Muscle of leg (tissue), 11 donors: ENCODE results near the gene KCNV2. TPM values are rescaled to one million over a fixed set of nuclear protein-coding genes. Genes with fewer than 3 reads are reported as not detected.

ENCODE experiments used
- DNase-seq: peaks from one replicate; pipeline ENCODE4 v3.0.0; 2013
- H3K27ac ChIP-seq: one replicate; pipeline ENCODE4 v1.5.1; 2013; ENCODE audit warnings: mild to moderate bottlenecking, low read length, control low read depth
- H3K27me3 ChIP-seq: one replicate; pipeline ENCODE4 v1.6.1; 2013; ENCODE audit warnings: low read length; ENCODE audit not compliant: control insufficient read depth, insufficient read depth
- H3K36me3 ChIP-seq: one replicate; pipeline ENCODE4 v1.6.1; 2013; ENCODE audit warnings: low read length; ENCODE audit not compliant: control insufficient read depth, insufficient read depth
- H3K4me1 ChIP-seq: one replicate; pipeline ENCODE4 v1.6.1; 2013; ENCODE audit warnings: low read length; ENCODE audit not compliant: control insufficient read depth, insufficient read depth
- H3K4me3 ChIP-seq: one replicate; pipeline ENCODE4 v1.5.1; 2013; ENCODE audit warnings: low read length, control low read depth
- H3K9me3 ChIP-seq: replicated peaks from 2 replicates; pipeline ENCODE4 v1.6.1; 2013; ENCODE audit warnings: low read depth, low read length; ENCODE audit not compliant: control insufficient read depth
- WGBS: methylation state at CpG from one replicate; pipeline ENCODE4 v1.1.5; 2013; ENCODE audit warnings: missing lambda C conversion rate; ENCODE audit not compliant: insufficient coverage; 5-methylcytosine and 5-hydroxymethylcytosine counted together
- polyA plus RNA-seq, 8 donors: library from polyadenylated mRNA; unstranded; fragments of 120-200 nt; gene quantifications; one replicate each; pipeline versions ENCODE4 v1.2.1 to v1.2.3, GENCODE V29; 2013; ENCODE audit warnings: inconsistent platforms in 1 of 8, low replicate concordance in 1 of 8; ENCODE audit not compliant: insufficient read length in 8 of 8, insufficient read depth in 1 of 8
- total RNA-seq: library from RNA; stranded (reverse); fragments of 120-200 nt; gene quantifications from one replicate; pipeline ENCODE4 v1.2.4, GENCODE V29; 2013

KCNV2 gene
- total and polyA plus RNA-seq, 9 donors: 0.08 to 0.33 (median 0.19) TPM; not detected in 1

DNA sequence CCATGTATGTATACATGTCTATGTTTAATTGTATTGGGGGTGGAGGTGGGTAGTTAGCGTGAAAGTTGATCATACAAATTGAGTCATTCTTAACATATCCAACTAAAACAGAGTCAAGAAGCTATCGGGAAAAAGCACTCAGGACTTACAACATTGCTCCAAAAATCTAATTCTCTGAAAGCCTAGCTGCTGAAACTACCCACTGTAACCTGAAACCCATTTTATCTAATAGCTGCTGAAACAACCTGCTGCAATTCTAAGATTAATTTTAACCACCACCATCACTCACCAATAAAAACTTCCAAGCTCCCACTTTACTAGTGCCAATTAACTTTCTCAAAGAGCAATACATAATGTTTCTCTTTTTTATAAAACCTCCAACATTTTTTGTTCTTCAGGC is 32.2 kb downstream of the KCNV2 start:
- WGBS: no CpG with 5 or more reads among the region's 2 CpGs
- H3K9me3 ChIP-seq: no peaks in the 10 kb centered on the region

DNA sequence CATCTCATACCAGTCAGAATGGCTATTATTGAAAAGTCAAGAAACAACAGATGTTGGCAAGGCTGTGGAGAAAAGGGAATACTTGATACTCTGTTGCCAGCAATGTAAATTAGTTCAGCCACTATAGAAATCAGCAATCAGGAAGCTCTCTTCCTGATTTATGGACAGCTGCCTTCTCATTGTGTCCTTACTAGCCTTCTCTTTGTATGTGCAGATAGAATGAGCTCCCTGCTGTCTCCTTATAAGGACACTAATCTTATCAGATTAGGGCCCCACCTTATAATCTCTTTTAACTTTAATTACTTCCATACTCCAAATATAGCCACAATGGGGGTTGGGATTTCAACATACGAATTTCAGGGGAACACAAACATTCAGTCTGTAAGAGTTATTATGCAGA is 38.0 kb downstream of the KCNV2 start:
- Histone ChIP-seq H3K36me3 (peaks cover 4% of the 10 kb centered on the region), H3K9me3 (no peaks in the 10 kb centered on the region), H3K4me3 (no peak overlapping the region), H3K27ac (no peak overlapping the region), H3K4me1 (peaks cover 2% of the 10 kb centered on the region), H3K27me3 (no peaks in the 10 kb centered on the region)
- no CpG with 5 or more reads among the region's 1 CpG for WGBS
- DNase-seq: no peak

More for the DNA sequence above, 32.2 kb downstream of the KCNV2 start:
- H3K4me1 ChIP-seq: no peaks in the 10 kb centered on the region
- no peak overlapping the region for H3K27ac ChIP-seq
- H3K36me3 ChIP-seq: peaks cover 4% of the 10 kb centered on the region
- no peaks in the 10 kb centered on the region for H3K27me3 ChIP-seq
- no peak for DNase-seq
- no peak overlapping the region for H3K4me3 ChIP-seq

DNA sequence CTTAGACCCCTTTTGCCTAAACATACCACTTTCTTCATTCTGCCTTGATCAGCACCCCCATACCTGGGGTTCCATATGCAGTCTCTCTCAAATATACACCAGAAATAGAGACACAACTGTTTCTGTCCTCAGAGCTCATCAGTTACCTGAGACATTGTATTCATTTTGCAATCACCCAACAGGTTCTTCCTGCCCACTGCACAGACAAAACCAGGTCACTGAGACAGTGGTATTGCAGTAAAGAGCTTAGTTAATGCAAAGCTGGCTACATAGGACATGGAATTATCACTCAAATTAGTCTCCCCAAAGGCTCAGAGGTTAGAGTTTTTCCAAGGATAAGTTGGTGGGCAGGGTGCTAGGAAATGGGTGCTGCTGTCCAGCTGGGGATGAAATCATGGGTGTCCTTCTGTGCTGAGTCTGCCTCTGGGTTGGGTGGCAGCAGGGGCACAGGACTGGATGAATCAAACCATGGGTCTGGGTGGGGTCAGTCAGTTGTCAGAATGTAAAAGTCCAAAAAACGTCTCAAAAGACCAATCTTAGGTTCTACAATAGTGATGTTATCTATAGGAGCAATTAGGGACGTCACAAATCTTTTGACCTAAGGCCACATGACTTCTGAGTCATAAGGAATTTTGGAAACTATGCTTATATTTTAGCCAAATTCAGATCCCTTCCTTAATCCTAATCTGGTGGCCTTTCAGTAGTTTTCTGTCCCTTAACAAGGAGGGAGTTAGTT is 41.0 kb downstream of the KCNV2 start:
- WGBS: no CpG with 5 or more reads among the region's 2 CpGs
- H3K27ac ChIP-seq: no peak overlapping the region
- no peak for DNase-seq
- H3K36me3 ChIP-seq: peaks cover 7% of the 10 kb centered on the region
- peaks cover 2% of the 10 kb centered on the region for H3K4me1 ChIP-seq
- no peaks in the 10 kb centered on the region for H3K9me3 ChIP-seq
- H3K27me3 ChIP-seq: no peaks in the 10 kb centered on the region
- H3K4me3 ChIP-seq: no peak overlapping the region

DNA sequence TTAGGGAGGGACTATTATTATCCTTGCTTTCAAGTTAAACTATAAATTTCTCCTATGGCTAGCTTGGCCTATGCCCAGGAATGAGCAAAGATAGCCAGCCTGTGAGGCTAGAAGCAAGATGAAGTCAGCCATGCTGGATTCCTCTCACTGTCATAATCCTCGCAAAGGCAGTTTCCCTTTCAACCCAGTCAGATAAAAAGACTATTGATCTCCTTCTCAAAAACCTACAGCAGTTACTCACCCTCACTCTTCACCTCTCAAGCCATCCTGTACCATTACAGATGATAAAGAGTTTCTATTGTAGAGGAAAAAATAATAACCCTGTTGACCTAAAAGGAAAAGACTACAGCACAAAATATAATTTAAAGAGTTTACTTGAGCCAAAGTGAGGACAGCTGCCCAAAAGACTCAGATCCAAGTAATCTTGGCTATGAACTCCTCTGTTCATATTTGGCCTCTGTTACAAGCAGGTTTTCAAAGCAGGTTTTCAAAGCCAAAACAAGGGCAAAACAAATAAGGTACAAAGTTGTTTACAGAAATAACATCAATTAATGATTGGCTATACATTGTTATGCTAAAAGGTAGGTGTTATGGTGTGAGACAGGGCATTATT is 41.7 kb downstream of the KCNV2 start:
- peaks cover 7% of the 10 kb centered on the region for H3K36me3 ChIP-seq
- H3K4me1 ChIP-seq: peaks cover 2% of the 10 kb centered on the region
- H3K27ac ChIP-seq: peak overlapping the region; percentile 26
- H3K9me3 ChIP-seq: no peaks in the 10 kb centered on the region
- H3K27me3 ChIP-seq: no peaks in the 10 kb centered on the region
- DNase-seq: peak; percentile 75
- no peak overlapping the region for H3K4me3 ChIP-seq
- WGBS: no CpG with 5 or more reads among the region's 1 CpG

DNA sequence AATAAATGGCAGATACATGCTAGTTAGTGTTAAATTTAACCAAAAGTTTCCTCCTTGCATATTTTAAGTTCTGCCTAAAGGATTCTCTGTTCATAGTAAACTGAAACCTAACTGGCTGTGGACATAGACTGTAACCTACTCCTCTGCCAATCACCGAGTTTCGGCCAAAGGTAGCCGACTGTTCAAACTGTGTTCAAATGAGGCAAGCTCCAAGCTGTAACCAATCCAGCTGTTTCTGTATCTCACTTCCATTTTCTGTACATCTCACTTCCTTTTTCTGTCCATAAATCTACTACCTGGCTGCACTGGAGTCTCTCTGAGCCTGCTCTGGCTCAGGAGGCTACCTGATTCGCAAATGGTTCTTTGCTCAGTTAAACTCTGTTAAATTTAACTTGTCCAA is 44.1 kb downstream of the KCNV2 start:
- 72% methylated on average over 3 of the region's 4 CpGs for WGBS
- no peak overlapping the region for H3K4me3 ChIP-seq
- H3K4me1 ChIP-seq: peaks cover 2% of the 10 kb centered on the region
- H3K9me3 ChIP-seq: no peaks in the 10 kb centered on the region
- no peak overlapping the region for H3K27ac ChIP-seq
- H3K36me3 ChIP-seq: peaks cover 7% of the 10 kb centered on the region
- no peaks in the 10 kb centered on the region for H3K27me3 ChIP-seq
- peak; percentile 49 for DNase-seq

DNA sequence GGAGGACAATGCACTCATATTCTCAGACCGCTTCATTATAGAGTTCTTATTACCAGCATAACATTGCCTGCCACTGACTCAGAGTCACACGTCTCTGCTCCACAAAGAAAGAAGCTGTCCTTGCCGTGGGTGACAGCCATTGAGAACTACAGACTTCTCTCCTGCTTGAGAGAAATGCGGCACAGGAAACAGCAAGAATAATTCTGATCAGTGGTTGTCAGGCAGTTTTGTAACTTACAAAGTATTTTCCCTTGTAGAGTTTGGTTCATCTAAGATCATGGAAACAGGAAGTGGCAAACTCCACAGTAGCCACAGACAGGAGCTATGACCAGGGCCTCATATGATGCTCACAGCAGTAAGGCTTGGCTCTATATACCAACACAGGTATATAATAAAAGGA is 47.0 kb downstream of the KCNV2 start:
- Histone ChIP-seq H3K4me3 (no peak overlapping the region), H3K27ac (no peak overlapping the region), H3K9me3 (no peaks in the 10 kb centered on the region), H3K27me3 (no peaks in the 10 kb centered on the region), H3K4me1 (no peaks in the 10 kb centered on the region), H3K36me3 (peaks cover 9% of the 10 kb centered on the region)
- WGBS: 80% methylated on average over 1 of the region's 4 CpGs
- no peak for DNase-seq

DNA sequence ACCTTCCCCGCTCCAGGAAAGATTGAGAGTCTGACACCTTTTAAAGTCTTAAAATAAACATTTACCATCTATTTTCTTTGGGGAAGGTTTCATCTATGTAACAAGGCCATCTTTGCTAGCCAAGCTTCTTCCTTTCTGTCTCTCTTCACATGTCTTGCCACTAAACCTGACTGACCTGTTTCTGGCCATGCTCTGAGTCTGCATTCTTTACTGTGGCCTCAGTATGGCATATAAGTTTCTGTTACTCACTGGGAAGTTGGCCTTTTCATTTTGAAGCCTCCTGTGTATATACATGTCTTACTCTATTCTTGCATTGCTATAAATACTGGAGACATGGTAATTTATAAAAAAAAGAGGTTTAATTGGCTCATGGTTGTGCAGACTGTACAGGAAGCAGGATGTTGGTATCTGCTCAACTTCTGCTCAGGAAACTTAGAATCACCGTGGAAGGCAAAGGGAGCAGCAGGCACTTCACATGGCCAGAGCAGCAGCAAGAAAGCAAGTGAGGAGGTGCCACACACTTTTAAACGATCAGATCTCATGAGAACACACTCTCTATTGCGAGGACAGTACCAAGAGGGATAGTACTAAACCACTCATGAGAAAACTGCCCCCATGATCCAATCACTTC is 48.1 kb downstream of the KCNV2 start:
- peaks cover 14% of the 10 kb centered on the region for H3K36me3 ChIP-seq
- 64% methylated on average over 3 of the region's 4 CpGs for WGBS
- H3K27me3 ChIP-seq: no peaks in the 10 kb centered on the region
- no peaks in the 10 kb centered on the region for H3K9me3 ChIP-seq
- no peaks in the 10 kb centered on the region for H3K4me1 ChIP-seq
- no peak overlapping the region for H3K4me3 ChIP-seq
- no peak overlapping the region for H3K27ac ChIP-seq
- DNase-seq: no peak

DNA sequence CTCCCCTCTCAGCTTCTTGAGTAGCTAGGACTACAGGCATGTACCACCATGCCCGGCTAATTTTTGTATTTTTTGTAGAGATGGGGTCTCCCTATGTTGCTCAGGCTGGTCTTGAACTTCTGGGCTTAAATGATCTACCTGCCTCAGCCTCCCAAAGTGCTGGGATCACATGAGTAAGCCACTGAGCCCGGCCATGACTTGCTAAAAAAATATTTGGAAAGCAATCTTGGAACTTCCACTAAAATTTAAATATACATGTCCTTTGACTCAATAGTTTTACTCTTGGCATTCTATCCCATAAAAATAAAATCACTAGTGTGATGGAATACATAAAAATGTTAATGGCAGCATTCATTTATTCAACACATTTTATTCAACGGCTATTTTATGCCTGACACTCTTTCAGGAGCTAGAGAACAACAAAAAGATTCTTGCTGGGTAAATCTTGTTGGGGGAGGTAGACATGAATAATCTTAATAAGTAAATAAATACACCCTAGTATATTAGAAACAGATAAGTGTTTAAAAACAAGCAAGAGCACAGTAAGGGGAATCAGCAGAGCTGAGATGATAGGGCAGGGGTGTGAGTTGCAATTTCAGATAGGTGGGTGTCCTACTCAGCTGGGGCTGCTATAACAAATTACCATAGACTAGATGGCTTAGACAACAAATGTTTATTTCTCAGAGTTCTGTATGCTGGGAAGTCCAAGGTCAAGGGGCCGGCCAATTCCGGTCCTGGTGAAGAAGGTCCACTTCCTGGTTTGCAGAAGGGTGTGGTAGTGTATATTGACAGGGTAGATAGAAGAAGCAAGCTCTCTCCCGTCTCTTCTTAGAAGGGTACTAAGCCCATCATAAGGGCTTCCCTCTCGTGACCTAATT is 50.7 kb downstream of the KCNV2 start:
- no peaks in the 10 kb centered on the region for H3K27me3 ChIP-seq
- no peak overlapping the region for H3K4me3 ChIP-seq
- peaks cover 3% of the 10 kb centered on the region for H3K9me3 ChIP-seq
- H3K27ac ChIP-seq: no peak overlapping the region
- no peaks in the 10 kb centered on the region for H3K4me1 ChIP-seq
- no peak for DNase-seq
- WGBS: no CpG with 5 or more reads among the region's 7 CpGs
- H3K36me3 ChIP-seq: peaks cover 18% of the 10 kb centered on the region

DNA sequence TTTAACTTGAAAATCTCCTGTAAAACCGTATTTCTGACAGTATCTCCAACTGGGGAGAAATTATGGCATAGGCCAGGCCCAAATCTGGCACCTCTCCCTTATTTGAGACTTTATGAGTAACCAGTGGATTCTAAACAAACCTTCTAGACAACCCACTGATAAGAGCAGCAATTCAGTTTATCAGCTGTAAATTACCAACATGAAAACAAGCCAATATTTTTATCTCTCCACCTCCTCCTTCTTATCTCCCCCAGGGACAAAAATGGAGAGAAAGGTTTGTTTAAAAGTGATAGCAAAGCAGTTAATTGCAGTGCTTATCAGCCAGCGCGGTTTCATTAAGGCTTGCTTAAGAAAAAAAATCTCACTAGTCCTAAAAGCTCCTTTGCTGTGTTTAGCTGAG is 53.8 kb downstream of the KCNV2 start:
- Histone ChIP-seq H3K27ac (no peak overlapping the region), H3K36me3 (peaks cover 25% of the 10 kb centered on the region)

DNA sequence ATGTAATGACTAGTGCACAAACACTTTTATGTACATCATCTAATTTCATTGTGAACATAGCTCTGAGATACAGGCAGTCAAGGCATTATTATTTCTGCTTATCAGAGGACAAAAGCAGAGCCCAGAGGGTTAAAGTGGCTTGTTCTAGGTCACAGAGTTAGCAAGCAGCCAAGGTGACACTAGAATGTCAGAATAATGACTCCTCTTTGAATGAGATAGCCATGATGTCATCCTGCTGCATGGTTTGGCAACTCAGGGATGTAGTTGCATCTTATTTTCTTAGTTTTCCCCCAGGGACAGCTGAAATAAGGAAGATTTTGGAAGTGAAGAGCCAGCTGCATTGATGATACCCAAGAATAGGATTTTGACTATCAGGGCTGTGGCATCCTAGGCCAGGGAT is 54.4 kb downstream of the KCNV2 start:
- Histone ChIP-seq H3K4me3 (no peak overlapping the region), H3K27me3 (no peaks in the 10 kb centered on the region), H3K4me1 (no peaks in the 10 kb centered on the region), H3K9me3 (peaks cover 21% of the 10 kb centered on the region), H3K27ac (no peak overlapping the region), H3K36me3 (peaks cover 25% of the 10 kb centered on the region)
- DNase-seq: no peak

More for the DNA sequence above, 53.8 kb downstream of the KCNV2 start:
- Histone ChIP-seq H3K4me1 (no peaks in the 10 kb centered on the region), H3K27me3 (no peaks in the 10 kb centered on the region), H3K9me3 (peaks cover 20% of the 10 kb centered on the region), H3K4me3 (no peak overlapping the region)
- DNase-seq: no peak
- no CpG with 5 or more reads among the region's 3 CpGs for WGBS
